8988T (cell line): ENCODE measurements around the gene GSTP1.
"Not testable (repeated sequence)": the region's sequence is repeated elsewhere in the genome, so short reads cannot be mapped to it uniquely, and the experiment has no call there.

ENCODE experiments used
- DNase-seq: peaks from one replicate; pipeline ENCODE4 v3.0.0; 2011

Gene GSTP1

GRCh38 chr11:67564230-67564629 lies 19.4 kb upstream of the GSTP1 start:
- DNase-seq, result no peak

GRCh38 chr11:67571443-67571842 lies 12.2 kb upstream of the GSTP1 start:
- no peak for DNase-seq

GRCh38 chr11:67572305-67572704 lies 11.3 kb upstream of the GSTP1 start:
- no peak for DNase-seq

- no peak for DNase-seq
Measured at GRCh38 chr11:67572747-67573419, 10.7 kb upstream of the GSTP1 start.

- no peak for DNase-seq
Measured at GRCh38 chr11:67574938-67575337, 8.7 kb upstream of the GSTP1 start.

- no peak for DNase-seq
Measured at GRCh38 chr11:67576735-67577475, 6.7 kb upstream of the GSTP1 start.

GRCh38 chr11:67577951-67578350 lies 5.7 kb upstream of the GSTP1 start:
- no peak for DNase-seq

GRCh38 chr11:67581469-67581868 lies 2.1 kb upstream of the GSTP1 start:
- no peak for DNase-seq

- no peak for DNase-seq
Measured at GRCh38 chr11:67582011-67582410, 1.6 kb upstream of the GSTP1 start.

- DNase-seq, result no peak
Measured at GRCh38 chr11:67584205-67584880, 731 bp downstream of the GSTP1 start.

- no peak for DNase-seq
Measured at GRCh38 chr11:67584881-67585873, 1.6 kb downstream of the GSTP1 start.

- no peak for DNase-seq
Measured at GRCh38 chr11:67585911-67586310, 2.3 kb downstream of the GSTP1 start.

- no peak for DNase-seq
Measured at GRCh38 chr11:67586568-67587250, 3.1 kb downstream of the GSTP1 start.

- DNase-seq, result no peak
Measured at GRCh38 chr11:67588136-67588503, 4.5 kb downstream of the GSTP1 start.

GRCh38 chr11:67588899-67589415 lies 5.3 kb downstream of the GSTP1 start:
- not testable (repeated sequence) for DNase-seq

- no peak for DNase-seq
Measured at GRCh38 chr11:67592880-67593564, 9.4 kb downstream of the GSTP1 start.

- DNase-seq, result no peak
Measured at GRCh38 chr11:67593565-67593905, 9.9 kb downstream of the GSTP1 start.

GRCh38 chr11:67594480-67594879 lies 10.9 kb downstream of the GSTP1 start:
- no peak for DNase-seq

GRCh38 chr11:67596753-67597300 lies 13.2 kb downstream of the GSTP1 start:
- DNase-seq, result no peak

- not testable (repeated sequence) for DNase-seq
Measured at GRCh38 chr11:67597458-67597857, 13.8 kb downstream of the GSTP1 start.

GRCh38 chr11:67597963-67598362 lies 14.4 kb downstream of the GSTP1 start:
- DNase-seq, result not testable (repeated sequence)
